ENCODE results near the gene PKLR. TPM values are rescaled to one million over a fixed set of nuclear protein-coding genes. Genes with fewer than 3 reads are reported as not detected.

PKLR gene
- total RNA-seq, 1 donor from 2014 or later, result not detected

DNA sequence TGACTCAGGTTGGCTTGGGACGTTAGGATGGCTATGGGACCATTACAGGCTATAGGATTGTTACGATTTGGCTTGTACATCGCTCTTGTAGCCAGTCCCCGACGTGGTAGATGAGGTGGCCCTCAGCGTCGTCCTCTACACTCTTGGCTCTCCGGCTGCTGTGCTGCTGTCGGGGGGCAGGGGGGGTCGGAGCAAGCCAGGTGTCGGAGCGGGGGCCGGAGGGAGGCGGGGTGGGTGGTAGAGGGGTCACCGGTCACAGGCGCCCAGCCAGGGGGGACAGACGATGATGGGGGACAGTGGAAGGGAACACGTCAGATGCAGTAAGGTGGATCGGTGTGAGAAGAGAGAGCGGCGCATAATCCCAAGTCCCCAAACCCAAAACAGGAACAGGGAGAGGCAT is 32.6 kb downstream of the PKLR start:
- H3K4me3 Mint-ChIP-seq (ENCODE audit: unreplicated experiment), result no peak overlapping the region
- TF ChIP-seq, protein P1, sequence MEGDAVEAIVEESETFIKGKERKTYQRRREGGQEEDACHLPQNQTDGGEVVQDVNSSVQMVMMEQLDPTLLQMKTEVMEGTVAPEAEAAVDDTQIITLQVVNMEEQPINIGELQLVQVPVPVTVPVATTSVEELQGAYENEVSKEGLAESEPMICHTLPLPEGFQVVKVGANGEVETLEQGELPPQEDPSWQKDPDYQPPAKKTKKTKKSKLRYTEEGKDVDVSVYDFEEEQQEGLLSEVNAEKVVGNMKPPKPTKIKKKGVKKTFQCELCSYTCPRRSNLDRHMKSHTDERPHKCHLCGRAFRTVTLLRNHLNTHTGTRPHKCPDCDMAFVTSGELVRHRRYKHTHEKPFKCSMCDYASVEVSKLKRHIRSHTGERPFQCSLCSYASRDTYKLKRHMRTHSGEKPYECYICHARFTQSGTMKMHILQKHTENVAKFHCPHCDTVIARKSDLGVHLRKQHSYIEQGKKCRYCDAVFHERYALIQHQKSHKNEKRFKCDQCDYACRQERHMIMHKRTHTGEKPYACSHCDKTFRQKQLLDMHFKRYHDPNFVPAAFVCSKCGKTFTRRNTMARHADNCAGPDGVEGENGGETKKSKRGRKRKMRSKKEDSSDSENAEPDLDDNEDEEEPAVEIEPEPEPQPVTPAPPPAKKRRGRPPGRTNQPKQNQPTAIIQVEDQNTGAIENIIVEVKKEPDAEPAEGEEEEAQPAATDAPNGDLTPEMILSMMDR (IDR thresholded peaks at IDR 0.05; ENCODE audit: partially characterized antibody, unreplicated experiment), result no peak
- H3K27me3 Mint-ChIP-seq (ENCODE audit: unreplicated experiment), result peaks cover 12% of the 10 kb centered on the region
- H3K9me3 Mint-ChIP-seq (ENCODE audit: unreplicated experiment), result peaks cover 9% of the 10 kb centered on the region
- no peak overlapping the region for H3K27ac Mint-ChIP-seq (ENCODE audit: unreplicated experiment)
- H3K36me3 Mint-ChIP-seq (ENCODE audit: unreplicated experiment), result peaks cover under 1% of the 10 kb centered on the region
- no peak for DNase-seq
- H3K4me1 Mint-ChIP-seq (ENCODE audit: low read depth, unreplicated experiment), result peaks cover 11% of the 10 kb centered on the region

- Mint-ChIP-seq H3K4me1 (ENCODE audit: low read depth, unreplicated experiment) (peaks cover 9% of the 10 kb centered on the region), H3K27me3 (ENCODE audit: unreplicated experiment) (peaks cover 8% of the 10 kb centered on the region), H3K27ac (ENCODE audit: unreplicated experiment) (no peak overlapping the region), H3K4me3 (ENCODE audit: unreplicated experiment) (peak overlapping the region; percentile 55), H3K36me3 (ENCODE audit: unreplicated experiment) (peaks cover 5% of the 10 kb centered on the region), H3K9me3 (ENCODE audit: unreplicated experiment) (peaks cover 6% of the 10 kb centered on the region)
- no peak for DNase-seq
- TF ChIP-seq, protein P1 (IDR thresholded peaks at IDR 0.05; ENCODE audit: partially characterized antibody, unreplicated experiment), result no peak
These were observed 33.9 kb downstream of the PKLR start for GRCh38 chr1:155267373-155267772.

GRCh38 chr1:155266553-155266952 is 34.7 kb downstream of the PKLR start:
- H3K36me3 Mint-ChIP-seq (ENCODE audit: unreplicated experiment), result peaks cover 5% of the 10 kb centered on the region
- peak overlapping the region; percentile 21 for H3K27ac Mint-ChIP-seq (ENCODE audit: unreplicated experiment)
- DNase-seq, result no peak
- H3K27me3 Mint-ChIP-seq (ENCODE audit: unreplicated experiment), result peaks cover 12% of the 10 kb centered on the region
- peaks cover 8% of the 10 kb centered on the region for H3K9me3 Mint-ChIP-seq (ENCODE audit: unreplicated experiment)
- H3K4me3 Mint-ChIP-seq (ENCODE audit: unreplicated experiment), result no peak overlapping the region
- TF ChIP-seq, protein P1 (IDR thresholded peaks at IDR 0.05; ENCODE audit: partially characterized antibody, unreplicated experiment), result no peak
- peaks cover 8% of the 10 kb centered on the region for H3K4me1 Mint-ChIP-seq (ENCODE audit: low read depth, unreplicated experiment)

DNA sequence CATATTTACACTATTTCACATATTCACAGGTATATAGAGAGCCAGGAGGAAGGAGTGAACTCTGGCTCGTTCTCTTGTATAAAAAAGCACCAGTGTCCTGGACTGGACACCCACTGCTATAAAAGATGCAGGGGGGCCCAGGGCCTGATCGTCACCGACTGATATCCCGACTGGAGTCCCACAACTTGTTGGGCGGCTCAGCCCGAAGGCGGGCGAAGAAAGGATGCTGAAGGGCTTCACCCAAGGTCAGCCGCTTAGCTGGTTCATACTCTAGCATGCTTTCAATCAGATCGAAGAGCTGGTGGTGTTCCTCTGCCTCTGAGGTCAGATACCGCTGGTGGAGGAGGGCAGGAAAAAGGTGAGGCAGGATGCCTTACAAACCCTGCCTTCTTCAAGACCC is 38.2 kb downstream of the PKLR start:
- H3K36me3 Mint-ChIP-seq (ENCODE audit: unreplicated experiment), result peaks cover 5% of the 10 kb centered on the region
- peak overlapping the region; percentile 10 for H3K27ac Mint-ChIP-seq (ENCODE audit: unreplicated experiment)

More for the DNA sequence above, 38.2 kb downstream of the PKLR start:
- DNase-seq, result no peak
- Mint-ChIP-seq H3K4me3 (ENCODE audit: unreplicated experiment) (peak overlapping the region; percentile 69), H3K9me3 (ENCODE audit: unreplicated experiment) (peaks cover 13% of the 10 kb centered on the region), H3K27me3 (ENCODE audit: unreplicated experiment) (peaks cover 12% of the 10 kb centered on the region), H3K4me1 (ENCODE audit: low read depth, unreplicated experiment) (peaks cover 12% of the 10 kb centered on the region)
- TF ChIP-seq, protein P1 (IDR thresholded peaks at IDR 0.05; ENCODE audit: partially characterized antibody, unreplicated experiment), result no peak
